Measurements from ENCODE around the gene IQCK.

DNA sequence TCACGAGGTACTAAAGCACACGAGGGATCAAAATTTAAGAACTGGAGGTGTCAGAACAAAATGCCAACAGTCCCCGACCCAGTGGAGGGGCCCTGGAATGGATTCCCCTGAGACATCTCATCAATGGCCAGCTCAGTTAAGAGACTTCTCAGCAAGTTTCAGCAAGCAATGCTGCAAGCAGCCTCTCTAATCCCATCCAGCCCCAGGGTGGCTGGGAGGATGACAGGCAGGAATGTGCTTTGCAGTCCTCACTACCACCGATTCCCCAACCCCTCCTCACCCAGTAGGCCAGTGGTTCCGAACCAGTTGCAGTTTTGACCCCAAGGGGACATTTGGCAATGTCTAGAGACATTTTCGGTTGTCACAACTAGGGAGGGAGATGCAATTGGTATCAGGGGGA is 157.8 kb downstream of the IQCK start:
- TF ChIP-seq, protein P1, sequence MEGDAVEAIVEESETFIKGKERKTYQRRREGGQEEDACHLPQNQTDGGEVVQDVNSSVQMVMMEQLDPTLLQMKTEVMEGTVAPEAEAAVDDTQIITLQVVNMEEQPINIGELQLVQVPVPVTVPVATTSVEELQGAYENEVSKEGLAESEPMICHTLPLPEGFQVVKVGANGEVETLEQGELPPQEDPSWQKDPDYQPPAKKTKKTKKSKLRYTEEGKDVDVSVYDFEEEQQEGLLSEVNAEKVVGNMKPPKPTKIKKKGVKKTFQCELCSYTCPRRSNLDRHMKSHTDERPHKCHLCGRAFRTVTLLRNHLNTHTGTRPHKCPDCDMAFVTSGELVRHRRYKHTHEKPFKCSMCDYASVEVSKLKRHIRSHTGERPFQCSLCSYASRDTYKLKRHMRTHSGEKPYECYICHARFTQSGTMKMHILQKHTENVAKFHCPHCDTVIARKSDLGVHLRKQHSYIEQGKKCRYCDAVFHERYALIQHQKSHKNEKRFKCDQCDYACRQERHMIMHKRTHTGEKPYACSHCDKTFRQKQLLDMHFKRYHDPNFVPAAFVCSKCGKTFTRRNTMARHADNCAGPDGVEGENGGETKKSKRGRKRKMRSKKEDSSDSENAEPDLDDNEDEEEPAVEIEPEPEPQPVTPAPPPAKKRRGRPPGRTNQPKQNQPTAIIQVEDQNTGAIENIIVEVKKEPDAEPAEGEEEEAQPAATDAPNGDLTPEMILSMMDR (IDR thresholded peaks at IDR 0.05), result no peak
- TF ChIP-seq POLR2AphosphoS5 (IDR thresholded peaks at IDR 0.05) (no peak), POLR2A (IDR thresholded peaks at IDR 0.05) (no peak)
